HepG2 (cell line): ENCODE measurements around the gene PTF1A. TPM values are rescaled to one million over a fixed set of nuclear protein-coding genes. Genes with fewer than 3 reads are reported as not detected.
"Not testable (repeated sequence)": the region's sequence is repeated elsewhere in the genome, so short reads cannot be mapped to it uniquely, and the experiment has no call there.

Experiments
- ATAC-seq: fragments of 200-7000 bp; cut with Tn5 transposase; 3 replicates; pipeline ENCODE4 v1.9.1; 2020; ENCODE audit warnings: mild to moderate bottlenecking, moderate library complexity
- BruUV-seq: library from RNA; stranded (reverse); fragments of 400-500 nt; replicated peaks from 2 replicates; lab custom pipeline; 2021; lab: Mats Ljungman, UMichigan
- CTCF ChIA-PET: fragments of 300-600 bp; formaldehyde crosslinking; extraction: SDS; loops from one replicate; lab custom pipeline; 2021; ENCODE audit warnings: low total read pairs, inconsistent platforms, low intra/inter-chr PET ratio; lab: Yijun Ruan, JAX
- POLR2A ChIA-PET: fragments of 350-600 bp; sonication (Branson Sonifier 250); formaldehyde crosslinking; loops from one replicate; lab custom pipeline; 2020; ENCODE audit warnings: antibody characterized with exemption, inconsistent platforms; lab: Yijun Ruan, JAX
- DNase-seq: peaks from one replicate; pipeline ENCODE4 v3.0.0-alpha.2; 2015; ENCODE audit warnings: low spot score
- FAIRE-seq: peaks from 3 replicates; lab custom pipeline; 2011; peaks lifted over from hg19 to GRCh38; lab: Jason Lieb, UNC
- H2AFZ ChIP-seq: one replicate; pipeline ENCODE4 v1.6.1; 2011; ENCODE audit warnings: low read length, inconsistent platforms
- H3K27ac ChIP-seq: fragments of 300-600 bp; 3 replicates; pipeline ENCODE4 v1.8.0; 2011; ENCODE audit warnings: mixed run types, mild to moderate bottlenecking, mixed read lengths, low read length, inconsistent platforms; ENCODE audit not compliant: insufficient read depth; ENCODE audit errors: extremely low read length
- H3K27me3 ChIP-seq, 2 experiments: fragments of 200-600 bp in 1 of 2; 2 replicates in 1 of 2; 3 replicates in 1 of 2; pipeline versions ENCODE4 v1.6.0 to v1.8.0; 2011; ENCODE audit warnings: low read length in 2 of 2, mild to moderate bottlenecking in 2 of 2, moderate library complexity in 2 of 2, inconsistent platforms in 1 of 2; ENCODE audit not compliant: insufficient read depth in 2 of 2, control insufficient read depth in 1 of 2
- H3K36me3 ChIP-seq, 2 experiments: fragments of 200-600 bp in 1 of 2; replicated peaks in 1 of 2; 2 replicates in 1 of 2; 3 replicates in 1 of 2; pipeline versions ENCODE4 v1.5.1 to v1.8.0; 2011; ENCODE audit warnings: low read length in 2 of 2, inconsistent platforms in 1 of 2; ENCODE audit not compliant: insufficient read depth in 2 of 2, control insufficient read depth in 1 of 2
- H3K4me1 ChIP-seq: 2 replicates; pipeline ENCODE4 v1.5.1; 2012; ENCODE audit warnings: low read length, inconsistent platforms; ENCODE audit not compliant: insufficient read depth
- H3K4me2 ChIP-seq: 2 replicates; pipeline ENCODE4 v1.6.0; 2011; ENCODE audit warnings: low read depth, low read length, inconsistent platforms
- H3K4me3 ChIP-seq, 3 experiments: fragments of 200-600 bp in 1 of 3; sonication (generic), shearing (Covaris generic) in 1 of 3; replicated peaks in 1 of 3; 2 replicates each; pipeline ENCODE4 v1.5.1; 2011 to 2016; ENCODE audit warnings: low read length in 3 of 3, inconsistent platforms in 2 of 3, low read depth in 2 of 3, mild to moderate bottlenecking in 2 of 3, control low read depth in 1 of 3, mixed read lengths in 1 of 3; ENCODE audit not compliant: insufficient read depth in 1 of 3
- H3K79me2 ChIP-seq: one replicate; pipeline ENCODE4 v1.6.1; 2011; ENCODE audit warnings: low read length, inconsistent platforms; ENCODE audit not compliant: insufficient read depth
- H3K9ac ChIP-seq: 2 replicates; pipeline ENCODE4 v1.6.0; 2011; ENCODE audit warnings: mild to moderate bottlenecking, low read depth, low read length, inconsistent platforms; ENCODE audit not compliant: insufficient read depth
- H3K9me3 ChIP-seq: 2 replicates; pipeline ENCODE4 v1.5.1; 2012; ENCODE audit warnings: mild to moderate bottlenecking, low read length
- H4K20me1 ChIP-seq: 2 replicates; pipeline ENCODE4 v1.6.0; 2011; ENCODE audit warnings: inconsistent platforms, mild to moderate bottlenecking, low read length, moderate library complexity; ENCODE audit not compliant: insufficient read depth
- CTCF ChIP-seq: sonication (generic); formaldehyde crosslinking; IDR thresholded peaks from 2 replicates; pipeline ENCODE4 v1.5.0; 2020; ENCODE audit warnings: mild to moderate bottlenecking, missing genetic modification reagents, moderate library complexity
- ZNF317 ChIP-seq: sonication (generic); formaldehyde crosslinking; IDR thresholded peaks from 2 replicates; pipeline ENCODE4 v1.5.0; 2020; ENCODE audit warnings: mild to moderate bottlenecking, missing genetic modification reagents
- WGBS: methylation state at CpG from one replicate; pipeline ENCODE4 v1.1.6; 2017; ENCODE audit warnings: low lambda C conversion rate; 5-methylcytosine and 5-hydroxymethylcytosine counted together
- in situ Hi-C: cut with HindIII; loops from 2 replicates; pipeline ENCODE4 v1.10.0; 2017; ENCODE audit warnings: low pct_unique_long_range_greater_than_20kb; ENCODE audit not compliant: extremely low pct_ligation_motif_present
- intact Hi-C: fragments of 100-400 bp; cut with micrococcal nuclease; formaldehyde crosslinking; loops from one replicate; pipeline ENCODE4 v1.10.0; 2022; ENCODE audit not compliant: unreplicated experiment
- polyA plus RNA-seq, 8 experiments: library from polyadenylated mRNA; depleted of rRNA in 3 of 8; stranded (reverse) in 7 of 8; unstranded in 1 of 8; fragments of >200 nt; fragmentation: Illumina TruSeq in 4 of 8; extraction: Trizol in 4 of 8; gene quantifications; 2 replicates each; pipeline versions ENCODE4 v1.2.1 to v1.2.3, GENCODE V29; 2011 to 2016; ENCODE audit warnings: low read depth in 4 of 8, missing spikeins in 1 of 8, mixed read lengths in 1 of 8; ENCODE audit not compliant: insufficient read depth in 1 of 8
- small RNA-seq, 3 experiments: library from RNA; depleted of rRNA; stranded (forward); fragments of <200 nt; gene quantifications; one replicate each; pipeline ENCODE3, GENCODE V24; 2012; ENCODE audit warnings: low read depth in 2 of 3, low replicate concordance in 1 of 3; ENCODE audit not compliant: insufficient read length in 3 of 3, insufficient read depth in 2 of 3
- total RNA-seq, 5 experiments: library from RNA; depleted of rRNA; stranded (reverse); fragments of >200 nt; fragmentation: Illumina TruSeq; extraction: Trizol; gene quantifications; 2 replicates each; pipeline ENCODE4 v1.2.3, GENCODE V29; 2016; ENCODE audit warnings: low read depth in 1 of 5

Gene PTF1A
- total and polyA plus RNA-seq, 2 of the 13 experiments (the other 11 are each of a cell fraction or from before 2014, with no cell fraction given): not detected

GRCh38 chr10:23238015-23238414 is 45.9 kb downstream of the PTF1A start (continued):
- 0 out of 2 replicates have a peak, but pooled peaks have one; percentile 7 for TF ChIP-seq CTCF (CRISPR knock-in tag)

- H3K36me3 ChIP-seq, DNase-seq, H3K9me3 ChIP-seq, H3K4me2 ChIP-seq, intact Hi-C loops, H3K27ac ChIP-seq, H3K9ac ChIP-seq, POLR2A ChIA-PET, H3K27me3 ChIP-seq, FAIRE-seq, ATAC-seq, BruUV-seq, H4K20me1 ChIP-seq, H3K79me2 ChIP-seq, CTCF ChIA-PET, H2AFZ ChIP-seq, in situ Hi-C loops, H3K4me3 ChIP-seq: not testable (repeated sequence)
- no CpG with 5 or more reads among the region's 1 CpG for WGBS
- H3K4me1 ChIP-seq: peaks cover 33% of the 10 kb centered on the region
- peak; percentile 92 for TF ChIP-seq ZNF317 (CRISPR knock-in tag)
Measured at GRCh38 chr10:23241779-23242178, 49.7 kb downstream of the PTF1A start.

Small RNA genes within 50 kb of the gene (small RNA-seq; reads per million reads assigned to genes)
- 0 reads per million in 3 experiments for gene RF00561

Other genes with a start within 250 kb of the PTF1A start
- 5.2 and 8.3 TPM in 2 replicates for gene MSRB2, start 96.7 kb upstream of the PTF1A start, total RNA-seq (2016; rRNA removed; fragmentation: Illumina TruSeq; extraction: Trizol)
- gene MSRB2, start 96.7 kb upstream of the PTF1A start, polyA plus RNA-seq (2011; rRNA removed): 22.1 and 23.3 TPM in 2 replicates
- not detected in 2 replicates for gene C10orf67, start 152.5 kb downstream of the PTF1A start, total RNA-seq (2016; rRNA removed; fragmentation: Illumina TruSeq; extraction: Trizol)
- not detected in 2 replicates for gene C10orf67, start 152.5 kb downstream of the PTF1A start, polyA plus RNA-seq (2011; rRNA removed)
- gene OTUD1, start 246.8 kb downstream of the PTF1A start, total RNA-seq (2016; rRNA removed; fragmentation: Illumina TruSeq; extraction: Trizol): 1.2 and 1.3 TPM in 2 replicates
- 1.4 and 1.6 TPM in 2 replicates for gene OTUD1, start 246.8 kb downstream of the PTF1A start, polyA plus RNA-seq (2011; rRNA removed)